ENCODE measurements around the gene GREM2. TPM values are rescaled to one million over a fixed set of nuclear protein-coding genes. Genes with fewer than 3 reads are reported as not detected.

GREM2 gene
- total RNA-seq, 4 donors from 2014 or later, result 0.22 to 1.2 (median 0.35) TPM

DNA sequence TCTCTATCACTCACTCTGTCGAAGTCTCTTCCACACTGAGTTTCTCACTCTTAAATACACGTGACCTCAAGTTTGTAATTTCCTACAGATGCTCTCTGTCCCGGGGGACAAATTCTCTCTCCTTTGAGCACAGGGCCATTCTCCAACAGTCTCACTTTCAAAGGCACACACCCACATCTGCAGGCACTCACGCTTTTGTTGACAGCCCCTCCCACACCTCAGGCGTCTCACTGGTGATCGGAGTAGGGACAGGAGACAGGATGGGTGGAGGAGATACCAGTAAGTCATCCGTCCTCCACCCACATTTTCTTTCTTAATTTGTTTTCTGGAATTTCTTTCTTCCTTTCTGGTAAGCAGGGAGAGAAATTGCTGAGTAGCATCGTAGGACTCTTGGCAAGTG lies 40.6 kb upstream of the GREM2 start:
- Histone ChIP-seq H3K27me3 (no peaks in the 10 kb centered on the region), H3K4me3 (replicated peaks in 1 of 3) (no peak overlapping the region), H3K36me3 (no peaks in the 10 kb centered on the region), H3K4me1 (no peaks in the 10 kb centered on the region), H3K9me3 (no peaks in the 10 kb centered on the region), H3K27ac (no peak overlapping the region)
- 37 to 43% methylated on average over 8 of the region's 8 CpGs for WGBS, 2 donors
- intact Hi-C loops (cut with DNase I), result no loop called here
- TF ChIP-seq POLR2A (IDR thresholded peaks at IDR 0.05), result no peak
- DNase-seq, result no peak

- Histone ChIP-seq H3K27ac (no peak overlapping the region), H3K27me3 (no peaks in the 10 kb centered on the region), H3K36me3 (no peaks in the 10 kb centered on the region), H3K4me1 (no peaks in the 10 kb centered on the region), H3K4me3 (replicated peaks in 1 of 3) (no peak overlapping the region), H3K9me3 (no peaks in the 10 kb centered on the region)
- intact Hi-C loops (cut with DNase I), result no loop called here
- no peak for TF ChIP-seq POLR2A (IDR thresholded peaks at IDR 0.05)
- TF ChIP-seq, protein P1, sequence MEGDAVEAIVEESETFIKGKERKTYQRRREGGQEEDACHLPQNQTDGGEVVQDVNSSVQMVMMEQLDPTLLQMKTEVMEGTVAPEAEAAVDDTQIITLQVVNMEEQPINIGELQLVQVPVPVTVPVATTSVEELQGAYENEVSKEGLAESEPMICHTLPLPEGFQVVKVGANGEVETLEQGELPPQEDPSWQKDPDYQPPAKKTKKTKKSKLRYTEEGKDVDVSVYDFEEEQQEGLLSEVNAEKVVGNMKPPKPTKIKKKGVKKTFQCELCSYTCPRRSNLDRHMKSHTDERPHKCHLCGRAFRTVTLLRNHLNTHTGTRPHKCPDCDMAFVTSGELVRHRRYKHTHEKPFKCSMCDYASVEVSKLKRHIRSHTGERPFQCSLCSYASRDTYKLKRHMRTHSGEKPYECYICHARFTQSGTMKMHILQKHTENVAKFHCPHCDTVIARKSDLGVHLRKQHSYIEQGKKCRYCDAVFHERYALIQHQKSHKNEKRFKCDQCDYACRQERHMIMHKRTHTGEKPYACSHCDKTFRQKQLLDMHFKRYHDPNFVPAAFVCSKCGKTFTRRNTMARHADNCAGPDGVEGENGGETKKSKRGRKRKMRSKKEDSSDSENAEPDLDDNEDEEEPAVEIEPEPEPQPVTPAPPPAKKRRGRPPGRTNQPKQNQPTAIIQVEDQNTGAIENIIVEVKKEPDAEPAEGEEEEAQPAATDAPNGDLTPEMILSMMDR (IDR thresholded peaks at IDR 0.05), result no peak
- no peak for DNase-seq
Measured at GRCh38 chr1:240650877-240651276, 38.9 kb upstream of the GREM2 start.

GRCh38 chr1:240649733-240650721 lies 38.1 kb upstream of the GREM2 start:
- DNase-seq, result no peak
- intact Hi-C loops (cut with DNase I), result no loop called here
- no peak for TF ChIP-seq POLR2A (IDR thresholded peaks at IDR 0.05)
- TF ChIP-seq, protein P1 (IDR thresholded peaks at IDR 0.05), result no peak
- Histone ChIP-seq H3K4me3 (replicated peaks in 1 of 3) (no peak overlapping the region), H3K4me1 (no peaks in the 10 kb centered on the region), H3K9me3 (no peaks in the 10 kb centered on the region), H3K27me3 (no peaks in the 10 kb centered on the region), H3K36me3 (no peaks in the 10 kb centered on the region), H3K27ac (no peak overlapping the region)
- 86 to 88% methylated on average over 17 of the region's 17 CpGs for WGBS, 2 donors

- intact Hi-C loops (cut with DNase I), result no loop called here
- no peak overlapping the region for H3K4me3 ChIP-seq (replicated peaks in 1 of 3)
- no peaks in the 10 kb centered on the region for H3K4me1 ChIP-seq
- no peak for DNase-seq
- no peaks in the 10 kb centered on the region for H3K9me3 ChIP-seq
- no peaks in the 10 kb centered on the region for H3K27me3 ChIP-seq
- WGBS, 2 donors, result 65 to 71% methylated on average over 7 of the region's 7 CpGs
- TF ChIP-seq, protein P1 (IDR thresholded peaks at IDR 0.05), result no peak
- TF ChIP-seq POLR2A (IDR thresholded peaks at IDR 0.05), result no peak
- no peak overlapping the region for H3K27ac ChIP-seq
- H3K36me3 ChIP-seq, result no peaks in the 10 kb centered on the region
Measured at GRCh38 chr1:240646571-240647240, 34.8 kb upstream of the GREM2 start.

DNA sequence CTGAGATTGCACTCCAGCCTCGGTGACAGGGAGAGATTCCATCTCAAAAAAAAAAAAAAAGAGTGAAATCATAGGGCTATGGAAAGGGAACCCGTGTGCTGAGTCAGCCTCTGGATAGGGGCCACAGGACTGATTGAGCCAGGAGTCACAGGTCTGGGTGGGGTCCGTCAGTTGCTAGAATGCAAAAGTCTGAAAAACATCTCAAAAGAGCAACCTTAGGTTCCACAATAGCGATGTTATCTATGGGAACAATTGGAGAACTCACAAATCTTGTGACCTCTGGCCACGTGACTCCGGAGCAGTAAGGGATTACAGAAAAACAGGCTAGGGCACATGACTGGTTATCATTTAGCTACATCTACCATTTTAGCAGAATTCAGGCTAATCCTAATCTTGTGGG lies 32.8 kb upstream of the GREM2 start:
- TF ChIP-seq, protein P1 (IDR thresholded peaks at IDR 0.05), result no peak
- no peaks in the 10 kb centered on the region for H3K36me3 ChIP-seq
- DNase-seq, result no peak
- H3K9me3 ChIP-seq, result no peaks in the 10 kb centered on the region
- H3K4me1 ChIP-seq, result no peaks in the 10 kb centered on the region
- WGBS, 2 donors, result 75 to 79% methylated on average over 6 of the region's 6 CpGs
- intact Hi-C loops (cut with DNase I), result no loop called here
- H3K4me3 ChIP-seq (replicated peaks in 1 of 3), result no peak overlapping the region
- H3K27ac ChIP-seq, result no peak overlapping the region
- H3K27me3 ChIP-seq, result no peaks in the 10 kb centered on the region
